Measurements from ENCODE around the gene TRIM33.

DNA sequence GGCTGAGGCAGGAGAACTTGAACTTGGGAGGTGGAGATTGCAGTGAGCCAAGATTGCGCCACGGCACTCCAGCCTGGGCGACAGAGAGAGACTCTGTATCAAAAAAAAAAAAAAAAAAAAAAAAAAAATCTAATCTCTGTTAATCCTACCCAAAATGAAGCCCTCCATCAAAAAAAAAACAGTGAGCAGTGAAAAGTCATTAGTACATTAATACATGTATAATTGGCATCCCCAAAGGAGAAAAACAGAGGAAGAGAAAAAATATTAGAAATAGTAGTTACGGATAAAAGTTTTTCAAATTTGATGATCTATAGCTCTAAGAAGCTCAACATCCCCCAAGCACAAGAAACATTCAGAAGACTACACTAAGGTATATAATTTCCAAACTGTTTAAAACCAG, 71.6 kb downstream of the TRIM33 start:
- TF ChIP-seq, protein P1, sequence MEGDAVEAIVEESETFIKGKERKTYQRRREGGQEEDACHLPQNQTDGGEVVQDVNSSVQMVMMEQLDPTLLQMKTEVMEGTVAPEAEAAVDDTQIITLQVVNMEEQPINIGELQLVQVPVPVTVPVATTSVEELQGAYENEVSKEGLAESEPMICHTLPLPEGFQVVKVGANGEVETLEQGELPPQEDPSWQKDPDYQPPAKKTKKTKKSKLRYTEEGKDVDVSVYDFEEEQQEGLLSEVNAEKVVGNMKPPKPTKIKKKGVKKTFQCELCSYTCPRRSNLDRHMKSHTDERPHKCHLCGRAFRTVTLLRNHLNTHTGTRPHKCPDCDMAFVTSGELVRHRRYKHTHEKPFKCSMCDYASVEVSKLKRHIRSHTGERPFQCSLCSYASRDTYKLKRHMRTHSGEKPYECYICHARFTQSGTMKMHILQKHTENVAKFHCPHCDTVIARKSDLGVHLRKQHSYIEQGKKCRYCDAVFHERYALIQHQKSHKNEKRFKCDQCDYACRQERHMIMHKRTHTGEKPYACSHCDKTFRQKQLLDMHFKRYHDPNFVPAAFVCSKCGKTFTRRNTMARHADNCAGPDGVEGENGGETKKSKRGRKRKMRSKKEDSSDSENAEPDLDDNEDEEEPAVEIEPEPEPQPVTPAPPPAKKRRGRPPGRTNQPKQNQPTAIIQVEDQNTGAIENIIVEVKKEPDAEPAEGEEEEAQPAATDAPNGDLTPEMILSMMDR (IDR thresholded peaks at IDR 0.05; ENCODE audit: insufficient read depth, low read depth, low read length), result no peak
- no peak for TF ChIP-seq EZH2 (IDR thresholded peaks at IDR 0.05; ENCODE audit: insufficient read depth, low read length)
